ENCODE measurements around the gene PCNX4.
"Not testable (repeated sequence)": the region's sequence is repeated elsewhere in the genome, so short reads cannot be mapped to it uniquely, and the experiment has no call there.

GRCh38 chr14:60099855-60100254 lies 8.1 kb downstream of the PCNX4 start:
- not testable (repeated sequence) for TF ChIP-seq CTCF (conservative IDR thresholded peaks at IDR 0.05; ENCODE audit: low read length); EZH2phosphoT487 (IDR thresholded peaks at IDR 0.05; ENCODE audit: borderline replicate concordance, low read depth, low read length)

Measured in OCI-LY7 (cell line).